Activated naive CD4-positive, alpha-beta T cell treated with anti-CD3 and anti-CD28 coated beads, Interleukin-2, amount 10 ng/mL, durations not matched to agents 7 days and 5 days (primary cell): ENCODE measurements around the gene ARHGAP4.

Source experiments
- CTCF ChIA-PET: fragments of 350-600 bp; sonication (Branson Sonifier 250); formaldehyde crosslinking; loops from one replicate; lab custom pipeline; 2021; ENCODE audit warnings: antibody characterized with exemption; lab: Charles Lee
- DNase-seq: peaks from one replicate; pipeline ENCODE4 v3.0.0-alpha.2; 2020
- H3K27ac Mint-ChIP-seq: one replicate; pipeline ENCODE4 v1.8.0; 2021; ENCODE audit warnings: mild to moderate bottlenecking, moderate library complexity, mixed read lengths
- H3K27me3 Mint-ChIP-seq: one replicate; pipeline ENCODE4 v1.8.0; 2021; ENCODE audit warnings: mild to moderate bottlenecking, mixed read lengths
- H3K36me3 Mint-ChIP-seq: one replicate; pipeline ENCODE4 v1.8.0; 2021; ENCODE audit warnings: mixed read lengths
- H3K4me1 Mint-ChIP-seq: one replicate; pipeline ENCODE4 v1.8.0; 2021; ENCODE audit warnings: mixed read lengths
- H3K4me3 Mint-ChIP-seq: one replicate; pipeline ENCODE4 v1.8.0; 2021; ENCODE audit warnings: mild to moderate bottlenecking, moderate library complexity, mixed read lengths
- H3K9me3 Mint-ChIP-seq: one replicate; pipeline ENCODE4 v1.8.0; 2021; ENCODE audit warnings: mixed read lengths

The ARHGAP4 gene

GRCh38 chrX:153878345-153878744 lies 47.7 kb downstream of the ARHGAP4 start:
- no peaks in the 10 kb centered on the region for H3K36me3 Mint-ChIP-seq
- no peak for DNase-seq
- peaks cover 79% of the 10 kb centered on the region for H3K27me3 Mint-ChIP-seq
- CTCF ChIA-PET: interaction anchor here (1.0 to 1.2 kb wide), 2 partner anchors 43 to 86 kb away, joined by 3 read pairs; no protein-coding TSS in a partner anchor
- H3K4me1 Mint-ChIP-seq: peaks cover 20% of the 10 kb centered on the region
- no peak overlapping the region for H3K4me3 Mint-ChIP-seq
- no peak overlapping the region for H3K27ac Mint-ChIP-seq
- H3K9me3 Mint-ChIP-seq: no peaks in the 10 kb centered on the region

- H3K4me3 Mint-ChIP-seq: no peak overlapping the region
- CTCF ChIA-PET: interaction anchor here (1.2 kb wide), 1 partner anchor 86 kb away, joined by 3 read pairs; no protein-coding TSS in a partner anchor
Measured at GRCh38 chrX:153877571-153878261, 48.3 kb downstream of the ARHGAP4 start.

GRCh38 chrX:153876112-153876491 lies 50.0 kb downstream of the ARHGAP4 start:
- H3K4me1 Mint-ChIP-seq: peaks cover 20% of the 10 kb centered on the region
- no peak for DNase-seq
- H3K36me3 Mint-ChIP-seq: no peaks in the 10 kb centered on the region
- H3K27ac Mint-ChIP-seq: no peak overlapping the region
- no peaks in the 10 kb centered on the region for H3K9me3 Mint-ChIP-seq
- CTCF ChIA-PET: no interaction called here
- H3K27me3 Mint-ChIP-seq: peaks cover 77% of the 10 kb centered on the region
- H3K4me3 Mint-ChIP-seq: no peak overlapping the region

More at GRCh38 chrX:153877571-153878261, 48.3 kb downstream of the ARHGAP4 start:
- Mint-ChIP-seq H3K4me1 (peaks cover 20% of the 10 kb centered on the region), H3K27me3 (peaks cover 79% of the 10 kb centered on the region), H3K36me3 (no peaks in the 10 kb centered on the region), H3K9me3 (no peaks in the 10 kb centered on the region), H3K27ac (no peak overlapping the region)
- DNase-seq: no peak

GRCh38 chrX:153875391-153876111 lies 50.5 kb downstream of the ARHGAP4 start:
- peaks cover 74% of the 10 kb centered on the region for H3K27me3 Mint-ChIP-seq
- no peaks in the 10 kb centered on the region for H3K36me3 Mint-ChIP-seq
- no peaks in the 10 kb centered on the region for H3K9me3 Mint-ChIP-seq
- DNase-seq: peak; percentile 76
- CTCF ChIA-PET: no interaction called here
- H3K27ac Mint-ChIP-seq: no peak overlapping the region
- H3K4me1 Mint-ChIP-seq: peaks cover 20% of the 10 kb centered on the region
- no peak overlapping the region for H3K4me3 Mint-ChIP-seq

GRCh38 chrX:153874366-153875125 lies 51.5 kb downstream of the ARHGAP4 start:
- DNase-seq: no peak
- Mint-ChIP-seq H3K4me1 (peaks cover 20% of the 10 kb centered on the region), H3K36me3 (no peaks in the 10 kb centered on the region), H3K4me3 (no peak overlapping the region), H3K27me3 (peaks cover 67% of the 10 kb centered on the region), H3K27ac (no peak overlapping the region), H3K9me3 (no peaks in the 10 kb centered on the region)
- CTCF ChIA-PET: no interaction called here

- Mint-ChIP-seq H3K27me3 (peaks cover 61% of the 10 kb centered on the region), H3K27ac (no peak overlapping the region)
Measured at GRCh38 chrX:153874085-153874365, 52.0 kb downstream of the ARHGAP4 start.

GRCh38 chrX:153873282-153874084 lies 52.6 kb downstream of the ARHGAP4 start:
- no peaks in the 10 kb centered on the region for H3K36me3 Mint-ChIP-seq
- CTCF ChIA-PET: no interaction called here
- H3K9me3 Mint-ChIP-seq: no peaks in the 10 kb centered on the region
- no peak overlapping the region for H3K4me3 Mint-ChIP-seq
- no peak for DNase-seq
- H3K4me1 Mint-ChIP-seq: peaks cover 12% of the 10 kb centered on the region
- H3K27ac Mint-ChIP-seq: no peak overlapping the region
- H3K27me3 Mint-ChIP-seq: peaks cover 56% of the 10 kb centered on the region

More at GRCh38 chrX:153874085-153874365, 52.0 kb downstream of the ARHGAP4 start:
- H3K4me1 Mint-ChIP-seq: peaks cover 16% of the 10 kb centered on the region
- no peaks in the 10 kb centered on the region for H3K36me3 Mint-ChIP-seq
- no peak overlapping the region for H3K4me3 Mint-ChIP-seq
- CTCF ChIA-PET: no interaction called here
- no peaks in the 10 kb centered on the region for H3K9me3 Mint-ChIP-seq
- DNase-seq: no peak

GRCh38 chrX:153871946-153872878 lies 53.9 kb downstream of the ARHGAP4 start:
- Mint-ChIP-seq H3K4me1 (no peaks in the 10 kb centered on the region), H3K27me3 (peaks cover 43% of the 10 kb centered on the region), H3K9me3 (no peaks in the 10 kb centered on the region), H3K27ac (no peak overlapping the region), H3K4me3 (no peak overlapping the region), H3K36me3 (no peaks in the 10 kb centered on the region)
- no peak for DNase-seq
- CTCF ChIA-PET: no interaction called here

- Mint-ChIP-seq H3K4me1 (no peaks in the 10 kb centered on the region), H3K4me3 (no peak overlapping the region), H3K27me3 (peaks cover 43% of the 10 kb centered on the region), H3K9me3 (no peaks in the 10 kb centered on the region), H3K27ac (no peak overlapping the region), H3K36me3 (no peaks in the 10 kb centered on the region)
- CTCF ChIA-PET: no interaction called here
- no peak for DNase-seq
Measured at GRCh38 chrX:153871451-153871850, 54.6 kb downstream of the ARHGAP4 start.

- Mint-ChIP-seq H3K27me3 (peaks cover 43% of the 10 kb centered on the region), H3K4me1 (no peaks in the 10 kb centered on the region), H3K4me3 (no peak overlapping the region), H3K9me3 (no peaks in the 10 kb centered on the region), H3K27ac (no peak overlapping the region), H3K36me3 (no peaks in the 10 kb centered on the region)
- CTCF ChIA-PET: no interaction called here
- DNase-seq: no peak
Measured at GRCh38 chrX:153870791-153871360, 55.2 kb downstream of the ARHGAP4 start.

- H3K27ac Mint-ChIP-seq: no peak overlapping the region
- DNase-seq: no peak
- peaks cover 40% of the 10 kb centered on the region for H3K27me3 Mint-ChIP-seq
- no peaks in the 10 kb centered on the region for H3K9me3 Mint-ChIP-seq
- H3K4me1 Mint-ChIP-seq: no peaks in the 10 kb centered on the region
- no peak overlapping the region for H3K4me3 Mint-ChIP-seq
- no peaks in the 10 kb centered on the region for H3K36me3 Mint-ChIP-seq
- CTCF ChIA-PET: no interaction called here
Measured at GRCh38 chrX:153870288-153870690, 55.8 kb downstream of the ARHGAP4 start.

- Mint-ChIP-seq H3K36me3 (no peaks in the 10 kb centered on the region), H3K4me3 (no peak overlapping the region), H3K27ac (no peak overlapping the region), H3K9me3 (no peaks in the 10 kb centered on the region), H3K27me3 (peaks cover 35% of the 10 kb centered on the region), H3K4me1 (no peaks in the 10 kb centered on the region)
- CTCF ChIA-PET: no interaction called here
- no peak for DNase-seq
Measured at GRCh38 chrX:153869473-153870287, 56.4 kb downstream of the ARHGAP4 start.
